ENCODE data around the gene COL5A1. TPM values are rescaled to one million over a fixed set of nuclear protein-coding genes. Genes with fewer than 3 reads are reported as not detected.

COL5A1 gene
- total RNA-seq: 91.0 and 129 TPM in 2 replicates
- 910 TPM for polyA plus RNA-seq (2012)

GRCh38 chr9:134641173-134641989 lies at the start of gene COL5A1:
TSS of gene COL5A1 (plus strand) at chr9:134641803. CDS start at chr9:134642188, 385 bp downstream.
- DNase-seq (ENCODE audit: low read depth): peak; percentile 92

GRCh38 chr9:134592018-134592818 lies 49.4 kb upstream of the COL5A1 start:
- DNase-seq (ENCODE audit: low read depth): peak; percentile 46

GRCh38 chr9:134592819-134593200 lies 48.8 kb upstream of the COL5A1 start:
- DNase-seq (ENCODE audit: low read depth): no peak

GRCh38 chr9:134593286-134594077 lies 48.1 kb upstream of the COL5A1 start:
- DNase-seq (ENCODE audit: low read depth): no peak

- no peak for DNase-seq (ENCODE audit: low read depth)
These were observed 47.3 kb upstream of the COL5A1 start for GRCh38 chr9:134594078-134594941.

GRCh38 chr9:134595014-134595413 lies 46.6 kb upstream of the COL5A1 start:
- DNase-seq (ENCODE audit: low read depth): no peak

- DNase-seq (ENCODE audit: low read depth): peak; percentile 27
These were observed 44.3 kb upstream of the COL5A1 start for GRCh38 chr9:134597041-134597913.

GRCh38 chr9:134597957-134598883 lies 43.4 kb upstream of the COL5A1 start:
- no peak for DNase-seq (ENCODE audit: low read depth)

- DNase-seq (ENCODE audit: low read depth): no peak
These were observed 42.7 kb upstream of the COL5A1 start for GRCh38 chr9:134598884-134599245.

- DNase-seq (ENCODE audit: low read depth): no peak
These were observed 41.2 kb upstream of the COL5A1 start for GRCh38 chr9:134600371-134600770.

GRCh38 chr9:134600836-134601638 lies 40.6 kb upstream of the COL5A1 start:
- no peak for DNase-seq (ENCODE audit: low read depth)

- no peak for DNase-seq (ENCODE audit: low read depth)
These were observed 39.8 kb upstream of the COL5A1 start for GRCh38 chr9:134601764-134602163.

- DNase-seq (ENCODE audit: low read depth): peak; percentile 89
These were observed 38.8 kb upstream of the COL5A1 start for GRCh38 chr9:134602547-134603362.

GRCh38 chr9:134604834-134605233 lies 36.8 kb upstream of the COL5A1 start:
- DNase-seq (ENCODE audit: low read depth): no peak

- DNase-seq (ENCODE audit: low read depth): no peak
These were observed 36.1 kb upstream of the COL5A1 start for GRCh38 chr9:134605351-134605965.

- DNase-seq (ENCODE audit: low read depth): no peak
These were observed 35.6 kb upstream of the COL5A1 start for GRCh38 chr9:134605966-134606357.

Data from myocyte (in vitro differentiated cells).